Activated naive CD4-positive, alpha-beta T cell treated with anti-CD3 and anti-CD28 coated beads for 36 hours (primary cell): ENCODE results near the gene FAH. TPM values are rescaled to one million over a fixed set of nuclear protein-coding genes. Genes with fewer than 3 reads are reported as not detected.

Experiments
- CTCF ChIA-PET: fragments of 350-600 bp; sonication (Branson Sonifier 250); formaldehyde crosslinking; loops from one replicate; lab custom pipeline; 2021; ENCODE audit warnings: antibody characterized with exemption; lab: Charles Lee
- DNase-seq: peaks from one replicate; pipeline ENCODE4 v3.0.0-alpha.2; 2020
- H3K27ac Mint-ChIP-seq: one replicate; pipeline ENCODE4 v1.8.0; 2021; ENCODE audit warnings: mild to moderate bottlenecking, mixed read lengths
- H3K27me3 Mint-ChIP-seq: one replicate; pipeline ENCODE4 v1.8.0; 2021; ENCODE audit warnings: low read depth, mixed read lengths
- H3K36me3 Mint-ChIP-seq: one replicate; pipeline ENCODE4 v1.8.0; 2021; ENCODE audit warnings: low read depth, mixed read lengths
- H3K4me1 Mint-ChIP-seq: one replicate; pipeline ENCODE4 v1.8.0; 2021; ENCODE audit warnings: low read depth, mixed read lengths
- H3K4me3 Mint-ChIP-seq: one replicate; pipeline ENCODE4 v1.8.0; 2021; ENCODE audit warnings: mild to moderate bottlenecking, moderate library complexity, mixed read lengths
- H3K9me3 Mint-ChIP-seq: one replicate; pipeline ENCODE4 v1.8.0; 2021; ENCODE audit warnings: mixed read lengths
- intact Hi-C: fragments of 100-400 bp; cut with micrococcal nuclease; formaldehyde crosslinking; loops from one replicate; pipeline ENCODE4 v1.15.1; 2023
- total RNA-seq, 2 experiments: library from RNA; stranded (reverse); gene quantifications; one replicate each; pipeline ENCODE4 v1.2.3, GENCODE V29; 2021

Gene FAH
- total RNA-seq, 2 experiments from 2014 or later = 53.4 to 55.8 TPM

DNA sequence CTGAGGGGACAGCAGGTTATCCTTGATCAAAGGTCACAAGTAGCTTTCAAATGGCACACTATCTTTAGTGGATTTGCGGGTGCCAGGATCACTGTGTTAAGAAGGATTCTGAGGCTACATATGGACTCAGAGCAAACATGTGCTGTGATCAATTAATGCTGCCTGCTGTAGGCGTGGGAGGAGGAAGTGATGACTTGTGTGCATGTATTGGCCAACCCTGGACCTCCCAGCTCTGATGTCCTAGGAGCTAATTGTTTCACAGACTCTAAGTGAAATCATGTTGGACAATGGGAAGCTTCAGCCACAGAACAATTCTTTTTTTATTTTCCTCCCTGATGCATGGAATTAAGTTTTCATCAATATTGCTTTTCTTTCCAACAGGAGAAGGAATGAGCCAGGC, 24.4 kb downstream of the FAH start:
- Mint-ChIP-seq H3K27me3 (no peaks in the 10 kb centered on the region), H3K9me3 (no peaks in the 10 kb centered on the region), H3K4me3 (no peak overlapping the region), H3K36me3 (peaks cover 14% of the 10 kb centered on the region), H3K27ac (no peak overlapping the region), H3K4me1 (no peaks in the 10 kb centered on the region)
- intact Hi-C loops = no loop called here
- DNase-seq = no peak
- CTCF ChIA-PET = interaction anchor here (1.3 kb wide), 1 partner anchor 796 kb away, joined by 3 read pairs; no protein-coding TSS in a partner anchor

DNA sequence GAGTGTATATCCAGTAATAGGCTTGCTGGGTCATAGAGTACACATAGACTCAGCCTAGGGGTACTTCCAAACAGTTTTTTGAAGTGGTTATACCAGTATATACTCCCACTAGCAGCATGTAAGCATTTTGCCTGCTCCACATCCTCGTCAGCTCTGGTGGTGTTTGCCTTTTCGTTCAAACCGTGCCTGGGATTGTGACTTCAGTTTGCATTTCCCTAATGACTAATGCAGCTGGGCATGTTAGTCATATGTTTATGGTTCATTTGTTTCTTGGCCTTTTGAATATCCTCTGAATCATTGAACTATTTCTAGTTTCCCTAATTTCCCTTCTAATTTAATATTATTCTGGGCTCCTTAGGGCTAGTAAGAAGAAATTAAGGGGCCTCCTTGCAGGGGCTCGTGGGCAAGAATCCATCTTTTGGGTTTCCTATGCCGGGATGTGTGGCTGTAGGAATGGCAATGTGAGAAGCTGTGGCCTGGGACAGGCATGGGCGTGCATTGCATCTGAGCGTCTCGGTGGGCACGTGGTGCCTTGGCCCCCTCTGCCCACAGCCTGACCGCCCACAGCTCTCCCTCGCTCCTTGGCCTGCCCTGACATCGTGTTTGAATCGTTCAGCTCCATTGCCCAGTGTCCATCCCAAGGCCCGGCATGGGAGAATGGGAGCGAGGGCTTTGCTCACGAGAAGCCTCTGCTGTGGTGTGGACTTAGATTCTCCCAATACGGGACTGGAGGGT, 26.4 kb downstream of the FAH start:
- Mint-ChIP-seq H3K4me1 (no peaks in the 10 kb centered on the region), H3K27ac (no peak overlapping the region), H3K27me3 (no peaks in the 10 kb centered on the region), H3K36me3 (peaks cover 20% of the 10 kb centered on the region), H3K9me3 (no peaks in the 10 kb centered on the region), H3K4me3 (no peak overlapping the region)
- CTCF ChIA-PET = no interaction called here
- DNase-seq = no peak
- intact Hi-C loops = no loop called here

DNA sequence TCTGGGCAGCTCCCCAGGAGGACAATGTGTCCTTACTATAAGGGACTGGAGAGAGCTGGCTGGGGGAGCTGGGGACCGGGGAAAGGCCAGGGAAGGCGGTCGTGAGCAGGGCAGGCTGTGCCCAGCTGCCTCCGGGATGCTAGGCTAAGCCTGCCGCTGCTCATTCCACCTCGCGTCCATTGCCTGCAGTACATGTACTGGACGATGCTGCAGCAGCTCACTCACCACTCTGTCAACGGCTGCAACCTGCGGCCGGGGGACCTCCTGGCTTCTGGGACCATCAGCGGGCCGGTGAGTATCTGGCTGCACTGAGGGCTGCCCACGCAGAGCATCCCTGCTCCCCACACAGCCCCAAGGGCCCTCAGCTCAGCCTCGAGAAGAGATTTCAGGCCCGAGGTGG, 27.1 kb downstream of the FAH start:
- Mint-ChIP-seq H3K9me3 (no peaks in the 10 kb centered on the region), H3K4me3 (no peak overlapping the region), H3K4me1 (no peaks in the 10 kb centered on the region), H3K27ac (no peak overlapping the region), H3K36me3 (peaks cover 26% of the 10 kb centered on the region), H3K27me3 (no peaks in the 10 kb centered on the region)
- CTCF ChIA-PET = no interaction called here
- no peak for DNase-seq
- intact Hi-C loops = no loop called here

DNA sequence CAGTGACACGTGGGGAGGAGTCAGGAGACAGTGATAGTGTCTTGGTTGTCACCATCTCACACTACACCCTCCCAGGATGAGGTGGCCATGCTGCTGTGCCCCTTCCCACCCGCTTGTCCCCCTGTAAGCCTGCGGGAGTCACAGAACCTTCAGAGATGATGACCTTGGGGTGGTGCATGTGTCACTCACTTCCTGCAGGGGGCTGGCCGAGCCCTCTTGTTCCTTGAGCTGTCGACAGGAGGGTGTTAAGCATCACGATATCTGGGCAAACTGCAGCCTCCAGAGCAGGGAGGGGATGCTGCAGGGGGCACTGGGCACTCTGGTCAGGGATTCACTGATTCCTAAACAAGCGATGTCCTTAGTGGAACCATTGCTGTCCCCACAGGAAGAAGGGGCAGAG, 27.7 kb downstream of the FAH start:
- Mint-ChIP-seq H3K4me1 (no peaks in the 10 kb centered on the region), H3K27me3 (no peaks in the 10 kb centered on the region), H3K36me3 (peaks cover 31% of the 10 kb centered on the region), H3K4me3 (no peak overlapping the region), H3K27ac (no peak overlapping the region), H3K9me3 (no peaks in the 10 kb centered on the region)
- CTCF ChIA-PET = no interaction called here
- DNase-seq = no peak
- intact Hi-C loops = no loop called here

DNA sequence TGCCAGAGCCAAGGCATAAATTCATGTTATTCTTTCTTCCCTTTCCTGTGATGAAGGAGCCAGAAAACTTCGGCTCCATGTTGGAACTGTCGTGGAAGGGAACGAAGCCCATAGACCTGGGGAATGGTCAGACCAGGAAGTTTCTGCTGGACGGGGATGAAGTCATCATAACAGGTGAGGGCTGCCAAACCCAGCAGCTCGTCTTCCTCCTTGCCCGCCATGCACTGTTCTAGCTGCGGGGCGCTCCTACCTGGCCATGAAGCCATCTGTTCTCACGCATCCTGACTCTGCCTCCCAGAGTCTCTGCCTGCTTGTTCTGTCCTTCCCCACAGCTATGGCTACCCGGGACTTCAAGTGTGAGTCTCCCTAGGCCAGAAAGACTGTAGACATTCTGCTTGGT, 28.2 kb downstream of the FAH start:
- intact Hi-C loops = no loop called here
- Mint-ChIP-seq H3K4me3 (no peak overlapping the region), H3K36me3 (peaks cover 33% of the 10 kb centered on the region), H3K4me1 (no peaks in the 10 kb centered on the region), H3K27ac (no peak overlapping the region), H3K27me3 (no peaks in the 10 kb centered on the region), H3K9me3 (no peaks in the 10 kb centered on the region)
- CTCF ChIA-PET = no interaction called here
- no peak for DNase-seq

DNA sequence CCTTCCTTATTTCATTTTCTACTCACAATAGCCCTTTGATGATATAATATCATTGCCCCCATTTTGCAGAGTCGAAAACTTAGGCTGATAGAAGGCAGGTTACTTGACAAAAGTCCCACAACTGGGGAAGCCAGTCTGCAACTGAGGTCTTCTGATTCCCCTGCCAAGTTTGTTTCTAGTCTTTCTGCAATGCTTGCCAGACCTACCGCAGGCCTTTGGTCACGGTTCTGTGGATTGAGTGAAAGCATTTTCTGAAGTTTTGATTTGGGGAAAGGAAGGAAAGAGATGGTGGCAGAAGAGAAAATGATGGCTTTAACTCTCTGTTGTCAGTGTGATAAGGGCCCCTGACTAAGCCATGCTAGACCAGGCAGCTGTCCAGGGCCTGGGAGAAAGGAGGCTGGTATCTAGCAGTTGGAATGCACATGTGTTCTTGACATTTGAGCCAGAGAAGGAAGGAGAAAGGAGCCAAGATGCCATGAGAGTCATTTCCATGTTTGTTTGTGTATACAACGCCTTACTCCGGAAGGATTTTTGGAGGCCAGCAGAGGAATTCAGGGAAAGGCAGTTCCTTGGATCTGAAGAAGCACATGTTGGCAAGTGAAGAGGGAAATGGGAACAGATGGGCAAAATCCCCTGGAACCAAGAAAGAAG, 29.9 kb downstream of the FAH start:
- Mint-ChIP-seq H3K4me3 (no peak overlapping the region), H3K27me3 (no peaks in the 10 kb centered on the region), H3K9me3 (no peaks in the 10 kb centered on the region), H3K36me3 (peaks cover 48% of the 10 kb centered on the region), H3K4me1 (no peaks in the 10 kb centered on the region), H3K27ac (no peak overlapping the region)
- intact Hi-C loops = no loop called here
- CTCF ChIA-PET = no interaction called here
- no peak for DNase-seq

DNA sequence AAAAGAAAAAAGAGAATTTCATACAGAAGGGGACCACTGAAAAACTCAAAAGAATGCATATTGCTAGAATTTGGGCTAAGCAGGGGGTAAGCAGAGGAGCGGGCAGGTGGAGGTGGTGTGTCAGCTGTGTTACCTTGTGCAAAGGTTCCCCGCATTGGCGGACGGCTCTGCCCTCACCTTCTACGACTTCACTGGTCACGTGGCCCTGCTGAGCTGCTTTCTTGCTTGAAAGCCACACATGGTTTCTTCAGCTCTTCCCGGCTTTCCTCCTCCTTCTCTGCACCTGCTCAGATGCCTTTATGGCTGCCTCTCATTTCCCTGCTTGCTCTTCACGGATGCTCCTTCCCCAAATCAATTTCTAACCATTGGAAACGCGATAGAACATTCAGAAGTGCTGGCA, 30.5 kb downstream of the FAH start:
- Mint-ChIP-seq H3K9me3 (no peaks in the 10 kb centered on the region), H3K27me3 (no peaks in the 10 kb centered on the region), H3K4me3 (no peak overlapping the region), H3K36me3 (peaks cover 48% of the 10 kb centered on the region), H3K4me1 (no peaks in the 10 kb centered on the region), H3K27ac (no peak overlapping the region)
- intact Hi-C loops = no loop called here
- CTCF ChIA-PET = no interaction called here
- DNase-seq = no peak

DNA sequence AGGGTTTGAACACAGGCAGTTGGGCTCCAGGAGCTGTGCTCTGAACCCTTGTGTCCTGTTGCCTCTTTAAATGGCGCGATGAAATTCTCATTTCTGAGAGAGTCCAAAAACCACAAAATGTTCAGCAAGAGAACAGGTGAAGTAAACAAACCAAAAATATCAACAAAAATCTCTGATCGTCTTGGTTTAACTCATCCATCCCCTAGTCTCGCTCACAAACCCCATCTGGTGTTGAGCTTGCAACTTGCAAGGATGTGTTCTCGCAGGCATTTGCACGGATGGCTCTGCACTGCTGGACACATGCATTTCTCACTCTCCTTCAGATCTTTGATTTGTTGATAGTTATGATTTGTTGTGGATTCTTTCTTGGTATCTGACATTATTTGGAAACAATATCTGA, 31.1 kb downstream of the FAH start:
- Mint-ChIP-seq H3K9me3 (no peaks in the 10 kb centered on the region), H3K4me1 (no peaks in the 10 kb centered on the region), H3K4me3 (no peak overlapping the region), H3K27ac (no peak overlapping the region), H3K36me3 (peaks cover 46% of the 10 kb centered on the region), H3K27me3 (no peaks in the 10 kb centered on the region)
- intact Hi-C loops = no loop called here
- DNase-seq = no peak
- CTCF ChIA-PET = no interaction called here

DNA sequence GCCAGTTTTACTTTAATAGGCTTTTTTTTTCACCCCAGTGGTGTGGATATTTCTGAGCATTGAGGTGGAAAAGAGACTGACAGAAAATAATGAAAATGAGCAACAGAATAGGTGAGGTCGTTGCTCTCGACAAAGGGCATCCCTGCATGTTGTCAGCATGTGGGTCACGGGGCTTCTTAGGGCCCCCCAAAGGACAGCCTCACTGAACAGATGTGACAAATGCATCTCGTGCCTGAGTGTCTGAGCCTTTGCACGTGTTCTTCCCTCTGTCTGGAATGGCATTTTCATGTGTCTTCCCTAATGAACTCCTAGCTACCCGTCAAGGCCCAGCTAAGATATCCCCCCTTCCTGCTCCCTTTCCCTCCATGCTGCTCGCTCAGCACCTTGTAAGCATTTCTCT, 31.8 kb downstream of the FAH start:
- no peak overlapping the region for H3K4me3 Mint-ChIP-seq
- H3K36me3 Mint-ChIP-seq = peaks cover 43% of the 10 kb centered on the region
- H3K27me3 Mint-ChIP-seq = no peaks in the 10 kb centered on the region
- CTCF ChIA-PET = no interaction called here
- no peak for DNase-seq
- intact Hi-C loops = no loop called here
- no peaks in the 10 kb centered on the region for H3K9me3 Mint-ChIP-seq
- no peaks in the 10 kb centered on the region for H3K4me1 Mint-ChIP-seq
- H3K27ac Mint-ChIP-seq = no peak overlapping the region

DNA sequence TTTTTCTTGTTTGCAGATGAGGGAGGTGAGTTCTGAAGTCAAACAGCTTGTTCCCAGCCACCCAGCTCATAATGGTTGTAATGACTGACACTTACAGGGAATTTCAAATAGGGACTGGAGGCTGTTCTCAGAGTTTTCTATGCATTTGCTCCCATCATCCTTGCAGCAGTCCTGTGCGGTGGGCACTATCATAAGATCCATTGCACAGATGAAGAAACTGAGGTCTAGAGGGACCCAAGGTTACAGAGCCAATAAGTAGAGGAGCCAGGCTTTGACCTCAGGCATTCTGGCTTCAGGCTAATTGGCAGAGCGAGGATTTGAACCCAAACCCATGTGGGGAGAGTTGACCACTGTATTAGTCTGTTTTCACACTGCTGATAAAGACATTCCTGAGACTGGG, 32.4 kb downstream of the FAH start:
- no peak for DNase-seq
- Mint-ChIP-seq H3K9me3 (no peaks in the 10 kb centered on the region), H3K27ac (no peak overlapping the region), H3K27me3 (no peaks in the 10 kb centered on the region), H3K36me3 (peaks cover 41% of the 10 kb centered on the region), H3K4me3 (no peak overlapping the region), H3K4me1 (no peaks in the 10 kb centered on the region)
- CTCF ChIA-PET = no interaction called here
- intact Hi-C loops = no loop called here

DNA sequence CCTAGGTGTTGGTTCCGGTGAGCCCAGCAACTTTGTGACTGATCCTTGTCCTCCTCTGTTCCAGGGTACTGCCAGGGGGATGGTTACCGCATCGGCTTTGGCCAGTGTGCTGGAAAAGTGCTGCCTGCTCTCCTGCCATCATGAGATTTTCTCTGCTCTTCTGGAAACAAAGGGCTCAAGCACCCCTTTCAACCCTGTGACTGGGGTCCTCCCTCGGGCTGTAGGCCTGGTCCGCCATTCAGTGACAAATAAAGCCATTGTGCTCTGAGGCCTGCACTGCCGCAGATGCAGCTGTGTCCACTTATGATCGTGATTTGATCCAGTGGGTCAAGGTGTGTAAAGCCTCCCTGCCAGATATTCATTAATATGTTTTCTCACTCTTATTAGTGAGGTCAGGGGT, 33.3 kb downstream of the FAH start:
- no peaks in the 10 kb centered on the region for H3K27me3 Mint-ChIP-seq
- intact Hi-C loops = no loop called here
- peaks cover 40% of the 10 kb centered on the region for H3K36me3 Mint-ChIP-seq
- no peak overlapping the region for H3K4me3 Mint-ChIP-seq
- H3K4me1 Mint-ChIP-seq = no peaks in the 10 kb centered on the region
- H3K9me3 Mint-ChIP-seq = no peaks in the 10 kb centered on the region
- H3K27ac Mint-ChIP-seq = no peak overlapping the region
- CTCF ChIA-PET = no interaction called here
- no peak for DNase-seq

DNA sequence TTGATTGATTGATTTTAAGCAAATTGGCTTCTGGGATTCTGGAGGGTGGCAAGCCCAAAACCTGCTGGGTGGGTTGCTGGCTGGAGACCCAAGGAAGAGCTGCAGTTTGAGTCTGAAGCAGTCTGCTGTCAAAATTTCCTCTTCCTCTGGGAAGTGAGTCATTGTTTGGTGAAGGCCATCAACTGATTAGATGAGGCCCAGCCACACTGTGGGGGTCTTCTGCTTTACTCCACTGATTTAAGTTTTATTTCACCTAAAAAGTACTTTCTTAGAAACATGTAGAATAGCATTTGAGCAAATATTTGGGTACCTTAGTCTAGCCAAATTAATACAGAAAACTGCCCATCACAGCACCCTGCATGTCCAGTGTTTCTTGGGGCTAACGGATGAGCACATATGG, 33.8 kb downstream of the FAH start:
- DNase-seq = no peak
- Mint-ChIP-seq H3K9me3 (no peaks in the 10 kb centered on the region), H3K36me3 (peaks cover 37% of the 10 kb centered on the region), H3K4me3 (no peak overlapping the region), H3K4me1 (no peaks in the 10 kb centered on the region), H3K27me3 (no peaks in the 10 kb centered on the region), H3K27ac (no peak overlapping the region)
- intact Hi-C loops = no loop called here
- CTCF ChIA-PET = no interaction called here

DNA sequence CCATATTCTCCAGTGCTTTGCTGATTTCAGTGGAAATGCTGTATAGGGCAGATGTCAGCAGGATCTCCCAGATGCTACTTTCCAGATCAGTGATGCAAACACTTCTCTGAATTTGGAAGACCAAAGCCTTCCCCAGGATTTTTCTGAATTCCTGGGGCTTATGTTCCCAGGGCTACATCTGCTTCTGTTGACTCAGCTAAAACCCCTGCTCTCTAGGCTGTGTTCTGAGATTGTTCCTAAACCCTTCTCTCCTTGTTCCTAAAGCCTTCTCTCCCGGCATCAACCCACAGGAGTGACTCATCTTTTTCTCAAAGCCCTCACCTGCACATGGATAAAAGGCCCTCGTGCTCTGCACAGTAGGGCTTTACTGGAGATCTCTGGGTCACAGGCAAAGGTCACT, 35.5 kb downstream of the FAH start:
- peaks cover 34% of the 10 kb centered on the region for H3K36me3 Mint-ChIP-seq
- H3K27me3 Mint-ChIP-seq = no peaks in the 10 kb centered on the region
- DNase-seq = no peak
- H3K4me1 Mint-ChIP-seq = no peaks in the 10 kb centered on the region
- intact Hi-C loops = no loop called here
- H3K4me3 Mint-ChIP-seq = no peak overlapping the region
- H3K27ac Mint-ChIP-seq = no peak overlapping the region
- CTCF ChIA-PET = no interaction called here
- H3K9me3 Mint-ChIP-seq = no peaks in the 10 kb centered on the region
